IMR-90 (cell line): Measurements from ENCODE around the gene CPOX. TPM values are rescaled to one million over a fixed set of nuclear protein-coding genes. Genes with fewer than 3 reads are reported as not detected.

Experiments
- ATAC-seq: fragments of 200-7000 bp; cut with Tn5 transposase; 2 replicates; pipeline ENCODE4 v1.9.1; 2020; ENCODE audit warnings: low read depth, mild to moderate bottlenecking, moderate library complexity
- BruUV-seq: library from RNA; stranded (reverse); fragments of 400-500 nt; replicated peaks from 2 replicates; lab custom pipeline; 2021; lab: Mats Ljungman, UMichigan
- CTCF ChIA-PET: fragments of 300-600 bp; formaldehyde crosslinking; extraction: SDS; loops from one replicate; lab custom pipeline; 2021; ENCODE audit warnings: antibody characterized with exemption; lab: Yijun Ruan, JAX
- POLR2A ChIA-PET: fragments of 300-600 bp; sonication (Branson Sonifier 250); formaldehyde crosslinking; loops from one replicate; lab custom pipeline; 2022; ENCODE audit warnings: antibody characterized with exemption; ENCODE audit not compliant: unreplicated experiment; lab: Charles Lee
- DNase-seq: peaks from one replicate; pipeline ENCODE4 v3.0.0; 2013
- H2AFZ ChIP-seq: replicated peaks from 2 replicates; pipeline ENCODE3; 2013; ENCODE audit warnings: low read length, mild to moderate bottlenecking; ENCODE audit not compliant: poor library complexity
- H2AK5ac ChIP-seq: 2 replicates; pipeline ENCODE4 v1.6.1; 2013; ENCODE audit warnings: low read depth, low read length, inconsistent platforms
- H2AK9ac ChIP-seq: replicated peaks from 2 replicates; pipeline ENCODE3; 2013; ENCODE audit warnings: mild to moderate bottlenecking, low read depth, low read length, moderate library complexity; ENCODE audit not compliant: poor library complexity
- H2BK120ac ChIP-seq: 2 replicates; pipeline ENCODE4 v1.6.1; 2013; ENCODE audit warnings: low read depth, low read length, inconsistent platforms
- H2BK15ac ChIP-seq: 3 replicates; pipeline ENCODE4 v1.6.1; 2013; ENCODE audit warnings: low read depth, low read length, inconsistent platforms
- H2BK20ac ChIP-seq: 2 replicates; pipeline ENCODE4 v1.6.1; 2013; ENCODE audit warnings: low read depth, mild to moderate bottlenecking, inconsistent platforms, low read length, moderate library complexity
- H2BK5ac ChIP-seq: 2 replicates; pipeline ENCODE4 v1.6.1; 2013; ENCODE audit warnings: mild to moderate bottlenecking, low read depth, low read length, inconsistent platforms; ENCODE audit not compliant: poor library complexity, severe bottlenecking
- H3K14ac ChIP-seq: replicated peaks from 2 replicates; pipeline ENCODE4 v1.6.1; 2013; ENCODE audit warnings: low read depth, low read length, inconsistent platforms
- H3K18ac ChIP-seq: 2 replicates; pipeline ENCODE4 v1.6.1; 2013; ENCODE audit warnings: low read depth, low read length, control low read depth
- H3K23ac ChIP-seq: 2 replicates; pipeline ENCODE4 v1.6.1; 2013; ENCODE audit warnings: low read depth, low read length, inconsistent platforms
- H3K27ac ChIP-seq: 2 replicates; pipeline ENCODE4 v1.5.1; 2013; ENCODE audit warnings: mild to moderate bottlenecking, control low read depth, low read length; ENCODE audit not compliant: insufficient read depth
- H3K27me3 ChIP-seq: 2 replicates; pipeline ENCODE4 v1.6.1; 2013; ENCODE audit warnings: low read length; ENCODE audit not compliant: control insufficient read depth, insufficient read depth
- H3K36me3 ChIP-seq: 2 replicates; pipeline ENCODE4 v1.6.1; 2013; ENCODE audit warnings: low read length, mixed read lengths; ENCODE audit not compliant: control insufficient read depth, insufficient read depth
- H3K4ac ChIP-seq: 2 replicates; pipeline ENCODE4 v1.6.1; 2013; ENCODE audit warnings: low read depth, low read length, inconsistent platforms
- H3K4me1 ChIP-seq: 2 replicates; pipeline ENCODE4 v1.6.1; 2013; ENCODE audit warnings: low read length, mixed read lengths; ENCODE audit not compliant: control insufficient read depth, insufficient read depth
- H3K4me2 ChIP-seq: 2 replicates; pipeline ENCODE4 v1.6.1; 2013; ENCODE audit warnings: low read depth, mild to moderate bottlenecking, control low read depth, low read length, moderate library complexity
- H3K4me3 ChIP-seq: 2 replicates; pipeline ENCODE4 v1.5.1; 2013; ENCODE audit warnings: low read depth, mild to moderate bottlenecking, control low read depth, low read length, moderate library complexity; ENCODE audit not compliant: insufficient read depth
- H3K56ac ChIP-seq: 2 replicates; pipeline ENCODE4 v1.6.1; 2013; ENCODE audit warnings: low read length, inconsistent platforms; ENCODE audit not compliant: insufficient read depth; ENCODE audit errors: extremely low read depth
- H3K79me1 ChIP-seq, 2 experiments: 2 replicates each; pipeline ENCODE4 v1.6.1; 2013; ENCODE audit warnings: low read length in 2 of 2, inconsistent platforms in 1 of 2, low read depth in 1 of 2
- H3K9ac ChIP-seq: 2 replicates; pipeline ENCODE4 v1.6.1; 2013; ENCODE audit warnings: low read depth, low read length, control low read depth
- H3K9me1 ChIP-seq: 2 replicates; pipeline ENCODE4 v1.6.1; 2013; ENCODE audit warnings: low read length, inconsistent platforms; ENCODE audit not compliant: insufficient read depth
- H3K9me3 ChIP-seq: 2 replicates; pipeline ENCODE4 v1.6.1; 2013; ENCODE audit warnings: low read length; ENCODE audit not compliant: control insufficient read depth, insufficient read depth
- H4K20me1 ChIP-seq: 2 replicates; pipeline ENCODE4 v1.6.1; 2013; ENCODE audit warnings: low read length, inconsistent platforms; ENCODE audit not compliant: insufficient read depth
- H4K5ac ChIP-seq: 2 replicates; pipeline ENCODE4 v1.6.1; 2013; ENCODE audit warnings: mild to moderate bottlenecking, low read depth, low read length, control low read depth
- H4K8ac ChIP-seq, 2 experiments: 2 replicates each; pipeline ENCODE4 v1.6.1; 2013; ENCODE audit warnings: low read depth in 2 of 2, low read length in 2 of 2, control low read depth in 1 of 2, inconsistent platforms in 1 of 2
- H4K91ac ChIP-seq: 2 replicates; pipeline ENCODE4 v1.6.1; 2013; ENCODE audit warnings: low read depth, low read length, inconsistent platforms; ENCODE audit not compliant: insufficient read depth
- BHLHE40 ChIP-seq: fragments of 150-350 bp; IDR thresholded peaks from 2 replicates; pipeline ENCODE4 v1.6.1; 2016; ENCODE audit warnings: mild to moderate bottlenecking, low read depth, low read length
- CEBPB ChIP-seq: IDR thresholded peaks from 2 replicates; pipeline ENCODE4 v1.6.1; 2012; ENCODE audit warnings: low read depth, low read length, improper control_type of control experiment
- CHD1 ChIP-seq: IDR thresholded peaks from 2 replicates; pipeline ENCODE4 v1.6.1; 2012; ENCODE audit warnings: low read depth, low read length, improper control_type of control experiment
- CTCF ChIP-seq: conservative IDR thresholded peaks from 2 replicates; pipeline ENCODE4 v1.5.1; 2012; ENCODE audit warnings: mild to moderate bottlenecking, low read depth, low read length, improper control_type of control experiment
- ELK1 ChIP-seq: fragments of 150-350 bp; IDR thresholded peaks from 2 replicates; pipeline ENCODE4 v1.6.1; 2016; ENCODE audit warnings: low read depth, mild to moderate bottlenecking, low read length, moderate library complexity, borderline replicate concordance
- FOS ChIP-seq: fragments of 150-350 bp; IDR thresholded peaks from 2 replicates; pipeline ENCODE4 v1.6.1; 2016; ENCODE audit warnings: low read depth, low read length
- MAFK ChIP-seq: IDR thresholded peaks from 2 replicates; pipeline ENCODE4 v1.6.1; 2012; ENCODE audit warnings: low read depth, low read length, improper control_type of control experiment
- MAZ ChIP-seq: IDR thresholded peaks from 2 replicates; pipeline ENCODE4 v1.6.1; 2012; ENCODE audit warnings: low read depth, mild to moderate bottlenecking, low read length, improper control_type of control experiment, moderate library complexity, borderline replicate concordance
- MXI1 ChIP-seq: IDR thresholded peaks from 2 replicates; pipeline ENCODE4 v1.6.1; 2012; ENCODE audit warnings: low read depth, mild to moderate bottlenecking, low read length, moderate library complexity, borderline replicate concordance
- NFE2L2 ChIP-seq: fragments of 150-350 bp; IDR thresholded peaks from 2 replicates; pipeline ENCODE4 v1.6.1; 2016; ENCODE audit warnings: low read depth, mild to moderate bottlenecking, low read length
- POLR2A ChIP-seq: IDR thresholded peaks from 2 replicates; pipeline ENCODE4 v1.6.1; 2012; ENCODE audit warnings: mild to moderate bottlenecking, low read depth, low read length
- RAD21 ChIP-seq: IDR thresholded peaks from 2 replicates; pipeline ENCODE4 v1.6.1; 2012; ENCODE audit warnings: low read length, improper control_type of control experiment
- RCOR1 ChIP-seq: IDR thresholded peaks from 2 replicates; pipeline ENCODE4 v1.6.1; 2012; ENCODE audit warnings: mild to moderate bottlenecking, low read length, improper control_type of control experiment; ENCODE audit not compliant: insufficient replicate concordance
- RFX5 ChIP-seq: IDR thresholded peaks from 2 replicates; pipeline ENCODE4 v1.8.0; 2012; ENCODE audit warnings: low read depth, mild to moderate bottlenecking, low read length, moderate library complexity
- SMC3 ChIP-seq: fragments of 150-350 bp; IDR thresholded peaks from 2 replicates; pipeline ENCODE4 v1.6.1; 2016; ENCODE audit warnings: low read depth, mild to moderate bottlenecking, antibody characterized with exemption, low read length, moderate library complexity
- USF2 ChIP-seq: fragments of 150-350 bp; IDR thresholded peaks from 2 replicates; pipeline ENCODE4 v1.6.1; 2017; ENCODE audit warnings: mild to moderate bottlenecking, antibody characterized with exemption, low read length, low read depth
- WGBS, 2 experiments: methylation state at CpG; one replicate each; pipeline versions ENCODE4 v1.1.5 to v1.1.7; 2013; ENCODE audit warnings: missing lambda C conversion rate in 2 of 2; ENCODE audit not compliant: insufficient read length in 1 of 2; ENCODE audit errors: extremely low coverage in 2 of 2; 5-methylcytosine and 5-hydroxymethylcytosine counted together
- dilution Hi-C: fragments of 300-500 bp; cut with HindIII; formaldehyde crosslinking; loops from one replicate; pipeline ENCODE4 v1.14.3; 2018; ENCODE audit warnings: low sequenced_read_pairs; ENCODE audit not compliant: unreplicated experiment
- in situ Hi-C: fragments of 300-500 bp; cut with MboI; formaldehyde crosslinking; loops from 3 replicates; pipeline ENCODE4 v1.14.3; 2019; ENCODE audit warnings: low sequenced_read_pairs, inconsistent platforms, mixed read lengths
- intact Hi-C: fragments of 100-400 bp; cut with micrococcal nuclease; formaldehyde crosslinking; loops from 2 replicates; pipeline ENCODE4 v1.10.0; 2022
- polyA plus RNA-seq, 3 experiments: library from polyadenylated mRNA; depleted of rRNA; stranded (reverse); fragments of >200 nt; gene quantifications; 2 replicates each; pipeline ENCODE4 v1.2.3, GENCODE V29; 2012; ENCODE audit warnings: low replicate concordance in 1 of 3
- total RNA-seq: library from RNA; depleted of rRNA; stranded (reverse); fragments of >200 nt; gene quantifications from 2 replicates; pipeline ENCODE4 v1.2.3, GENCODE V29; 2012

Gene CPOX
- total and polyA plus RNA-seq, 2 of the 4 experiments (the other 2 are of a cell fraction), result 14.5 to 19.4 TPM

- H2BK20ac ChIP-seq, result no peak overlapping the region
- dilution Hi-C loops, result no loop called here
- no peaks in the 10 kb centered on the region for H3K79me1 ChIP-seq
- no peak overlapping the region for H3K14ac ChIP-seq
- no peaks in the 10 kb centered on the region for H3K36me3 ChIP-seq
- no peak overlapping the region for H3K9ac ChIP-seq
- no peaks in the 10 kb centered on the region for H3K9me1 ChIP-seq
- no peak overlapping the region for H4K8ac ChIP-seq
- no peak overlapping the region for H2BK15ac ChIP-seq
- H2BK120ac ChIP-seq, result no peak overlapping the region
- H3K27me3 ChIP-seq, result peaks cover 21% of the 10 kb centered on the region
- ChIA-PET POLR2A (no interaction called here), CTCF (no interaction called here)
- H2AK5ac ChIP-seq, result no peak overlapping the region
- no peak overlapping the region for H3K4me3 ChIP-seq
- H3K23ac ChIP-seq, result no peak overlapping the region
- H2BK5ac ChIP-seq, result no peak overlapping the region
- H2AK9ac ChIP-seq, result no peak overlapping the region
- H4K91ac ChIP-seq, result no peak overlapping the region
- no peaks in the 10 kb centered on the region for H3K9me3 ChIP-seq
- H3K56ac ChIP-seq, result no peak overlapping the region
- H4K20me1 ChIP-seq, result no peaks in the 10 kb centered on the region
- in situ Hi-C loops, result loop anchor here (25.0 kb wide), 1 partner anchor 216 kb away; no protein-coding TSS in a partner anchor
- no peak overlapping the region for H3K18ac ChIP-seq
- DNase-seq (no peak), ATAC-seq (no peak)
- TF ChIP-seq RFX5 (no peak), SMC3 (no peak), MAFK (no peak), BHLHE40 (no peak), RCOR1 (no peak), ELK1 (no peak), USF2 (no peak), NFE2L2 (no peak), CTCF (no peak), FOS (no peak), CEBPB (no peak), MXI1 (no peak), MAZ (no peak), CHD1 (no peak), POLR2A (no peak), RAD21 (no peak)
- H3K4me1 ChIP-seq, result no peaks in the 10 kb centered on the region
- 80% methylated on average over 2 of the region's 6 CpGs; no CpG with 5 or more reads in 1 of the 2 experiments for WGBS, 2 experiments
- no peak overlapping the region for H2AFZ ChIP-seq
- H3K4ac ChIP-seq, result no peak overlapping the region
- no peak overlapping the region for H3K4me2 ChIP-seq
- BruUV-seq, result no TSS peak
- intact Hi-C loops, result no loop called here
- no peak overlapping the region for H4K5ac ChIP-seq
- H3K27ac ChIP-seq, result no peak overlapping the region
Observed at GRCh38 chr3:98553021-98553563, 40.3 kb downstream of the CPOX start.
